IMR-90 (cell line): ENCODE results near the gene SDHC. TPM values are rescaled to one million over a fixed set of nuclear protein-coding genes. Genes with fewer than 3 reads are reported as not detected.
A peak's percentile ranks its signal among the peaks of the same experiment; 100 is the strongest.

Experiments
- ATAC-seq: fragments of 200-7000 bp; cut with Tn5 transposase; 2 replicates; pipeline ENCODE4 v1.9.1; 2020; ENCODE audit warnings: low read depth, mild to moderate bottlenecking, moderate library complexity
- BruUV-seq: library from RNA; stranded (reverse); fragments of 400-500 nt; replicated peaks from 2 replicates; lab custom pipeline; 2021; lab: Mats Ljungman, UMichigan
- CTCF ChIA-PET: fragments of 300-600 bp; formaldehyde crosslinking; extraction: SDS; loops from one replicate; lab custom pipeline; 2021; ENCODE audit warnings: antibody characterized with exemption; lab: Yijun Ruan, JAX
- POLR2A ChIA-PET: fragments of 300-600 bp; sonication (Branson Sonifier 250); formaldehyde crosslinking; loops from one replicate; lab custom pipeline; 2022; ENCODE audit warnings: antibody characterized with exemption; ENCODE audit not compliant: unreplicated experiment; lab: Charles Lee
- DNase-seq: peaks from one replicate; pipeline ENCODE4 v3.0.0; 2013
- H2AFZ ChIP-seq: replicated peaks from 2 replicates; pipeline ENCODE3; 2013; ENCODE audit warnings: low read length, mild to moderate bottlenecking; ENCODE audit not compliant: poor library complexity
- H2AK5ac ChIP-seq: 2 replicates; pipeline ENCODE4 v1.6.1; 2013; ENCODE audit warnings: low read depth, low read length, inconsistent platforms
- H2AK9ac ChIP-seq: replicated peaks from 2 replicates; pipeline ENCODE3; 2013; ENCODE audit warnings: mild to moderate bottlenecking, low read depth, low read length, moderate library complexity; ENCODE audit not compliant: poor library complexity
- H2BK120ac ChIP-seq: 2 replicates; pipeline ENCODE4 v1.6.1; 2013; ENCODE audit warnings: low read depth, low read length, inconsistent platforms
- H2BK15ac ChIP-seq: 3 replicates; pipeline ENCODE4 v1.6.1; 2013; ENCODE audit warnings: low read depth, low read length, inconsistent platforms
- H2BK20ac ChIP-seq: 2 replicates; pipeline ENCODE4 v1.6.1; 2013; ENCODE audit warnings: low read depth, mild to moderate bottlenecking, inconsistent platforms, low read length, moderate library complexity
- H2BK5ac ChIP-seq: 2 replicates; pipeline ENCODE4 v1.6.1; 2013; ENCODE audit warnings: mild to moderate bottlenecking, low read depth, low read length, inconsistent platforms; ENCODE audit not compliant: poor library complexity, severe bottlenecking
- H3K14ac ChIP-seq: replicated peaks from 2 replicates; pipeline ENCODE4 v1.6.1; 2013; ENCODE audit warnings: low read depth, low read length, inconsistent platforms
- H3K18ac ChIP-seq: 2 replicates; pipeline ENCODE4 v1.6.1; 2013; ENCODE audit warnings: low read depth, low read length, control low read depth
- H3K23ac ChIP-seq: 2 replicates; pipeline ENCODE4 v1.6.1; 2013; ENCODE audit warnings: low read depth, low read length, inconsistent platforms
- H3K27ac ChIP-seq: 2 replicates; pipeline ENCODE4 v1.5.1; 2013; ENCODE audit warnings: mild to moderate bottlenecking, control low read depth, low read length; ENCODE audit not compliant: insufficient read depth
- H3K27me3 ChIP-seq: 2 replicates; pipeline ENCODE4 v1.6.1; 2013; ENCODE audit warnings: low read length; ENCODE audit not compliant: control insufficient read depth, insufficient read depth
- H3K36me3 ChIP-seq: 2 replicates; pipeline ENCODE4 v1.6.1; 2013; ENCODE audit warnings: low read length, mixed read lengths; ENCODE audit not compliant: control insufficient read depth, insufficient read depth
- H3K4ac ChIP-seq: 2 replicates; pipeline ENCODE4 v1.6.1; 2013; ENCODE audit warnings: low read depth, low read length, inconsistent platforms
- H3K4me1 ChIP-seq: 2 replicates; pipeline ENCODE4 v1.6.1; 2013; ENCODE audit warnings: low read length, mixed read lengths; ENCODE audit not compliant: control insufficient read depth, insufficient read depth
- H3K4me2 ChIP-seq: 2 replicates; pipeline ENCODE4 v1.6.1; 2013; ENCODE audit warnings: low read depth, mild to moderate bottlenecking, control low read depth, low read length, moderate library complexity
- H3K4me3 ChIP-seq: 2 replicates; pipeline ENCODE4 v1.5.1; 2013; ENCODE audit warnings: low read depth, mild to moderate bottlenecking, control low read depth, low read length, moderate library complexity; ENCODE audit not compliant: insufficient read depth
- H3K56ac ChIP-seq: 2 replicates; pipeline ENCODE4 v1.6.1; 2013; ENCODE audit warnings: low read length, inconsistent platforms; ENCODE audit not compliant: insufficient read depth; ENCODE audit errors: extremely low read depth
- H3K79me1 ChIP-seq, 2 experiments: 2 replicates each; pipeline ENCODE4 v1.6.1; 2013; ENCODE audit warnings: low read length in 2 of 2, inconsistent platforms in 1 of 2, low read depth in 1 of 2
- H3K9ac ChIP-seq: 2 replicates; pipeline ENCODE4 v1.6.1; 2013; ENCODE audit warnings: low read depth, low read length, control low read depth
- H3K9me1 ChIP-seq: 2 replicates; pipeline ENCODE4 v1.6.1; 2013; ENCODE audit warnings: low read length, inconsistent platforms; ENCODE audit not compliant: insufficient read depth
- H3K9me3 ChIP-seq: 2 replicates; pipeline ENCODE4 v1.6.1; 2013; ENCODE audit warnings: low read length; ENCODE audit not compliant: control insufficient read depth, insufficient read depth
- H4K20me1 ChIP-seq: 2 replicates; pipeline ENCODE4 v1.6.1; 2013; ENCODE audit warnings: low read length, inconsistent platforms; ENCODE audit not compliant: insufficient read depth
- H4K5ac ChIP-seq: 2 replicates; pipeline ENCODE4 v1.6.1; 2013; ENCODE audit warnings: mild to moderate bottlenecking, low read depth, low read length, control low read depth
- H4K8ac ChIP-seq, 2 experiments: 2 replicates each; pipeline ENCODE4 v1.6.1; 2013; ENCODE audit warnings: low read depth in 2 of 2, low read length in 2 of 2, control low read depth in 1 of 2, inconsistent platforms in 1 of 2
- H4K91ac ChIP-seq: 2 replicates; pipeline ENCODE4 v1.6.1; 2013; ENCODE audit warnings: low read depth, low read length, inconsistent platforms; ENCODE audit not compliant: insufficient read depth
- BHLHE40 ChIP-seq: fragments of 150-350 bp; IDR thresholded peaks from 2 replicates; pipeline ENCODE4 v1.6.1; 2016; ENCODE audit warnings: mild to moderate bottlenecking, low read depth, low read length
- FOS ChIP-seq: fragments of 150-350 bp; IDR thresholded peaks from 2 replicates; pipeline ENCODE4 v1.6.1; 2016; ENCODE audit warnings: low read depth, low read length
- MXI1 ChIP-seq: IDR thresholded peaks from 2 replicates; pipeline ENCODE4 v1.6.1; 2012; ENCODE audit warnings: low read depth, mild to moderate bottlenecking, low read length, moderate library complexity, borderline replicate concordance
- RAD21 ChIP-seq: IDR thresholded peaks from 2 replicates; pipeline ENCODE4 v1.6.1; 2012; ENCODE audit warnings: low read length, improper control_type of control experiment
- WGBS, 2 experiments: methylation state at CpG; one replicate each; pipeline versions ENCODE4 v1.1.5 to v1.1.7; 2013; ENCODE audit warnings: missing lambda C conversion rate in 2 of 2; ENCODE audit not compliant: insufficient read length in 1 of 2; ENCODE audit errors: extremely low coverage in 2 of 2; 5-methylcytosine and 5-hydroxymethylcytosine counted together
- dilution Hi-C: fragments of 300-500 bp; cut with HindIII; formaldehyde crosslinking; loops from one replicate; pipeline ENCODE4 v1.14.3; 2018; ENCODE audit warnings: low sequenced_read_pairs; ENCODE audit not compliant: unreplicated experiment
- in situ Hi-C: fragments of 300-500 bp; cut with MboI; formaldehyde crosslinking; loops from 3 replicates; pipeline ENCODE4 v1.14.3; 2019; ENCODE audit warnings: low sequenced_read_pairs, inconsistent platforms, mixed read lengths
- intact Hi-C: fragments of 100-400 bp; cut with micrococcal nuclease; formaldehyde crosslinking; loops from 2 replicates; pipeline ENCODE4 v1.10.0; 2022
- polyA plus RNA-seq, 3 experiments: library from polyadenylated mRNA; depleted of rRNA; stranded (reverse); fragments of >200 nt; gene quantifications; 2 replicates each; pipeline ENCODE4 v1.2.3, GENCODE V29; 2012; ENCODE audit warnings: low replicate concordance in 1 of 3
- total RNA-seq: library from RNA; depleted of rRNA; stranded (reverse); fragments of >200 nt; gene quantifications from 2 replicates; pipeline ENCODE4 v1.2.3, GENCODE V29; 2012
- TF ChIP-seq, protein P1 (sequence below): conservative IDR thresholded peaks from 2 replicates; pipeline ENCODE4 v1.5.1; 2012; ENCODE audit warnings: mild to moderate bottlenecking, low read depth, low read length, improper control_type of control experiment

SDHC gene
- total and polyA plus RNA-seq, 2 of the 4 experiments (the other 2 are of a cell fraction), result 158 to 235 TPM

DNA sequence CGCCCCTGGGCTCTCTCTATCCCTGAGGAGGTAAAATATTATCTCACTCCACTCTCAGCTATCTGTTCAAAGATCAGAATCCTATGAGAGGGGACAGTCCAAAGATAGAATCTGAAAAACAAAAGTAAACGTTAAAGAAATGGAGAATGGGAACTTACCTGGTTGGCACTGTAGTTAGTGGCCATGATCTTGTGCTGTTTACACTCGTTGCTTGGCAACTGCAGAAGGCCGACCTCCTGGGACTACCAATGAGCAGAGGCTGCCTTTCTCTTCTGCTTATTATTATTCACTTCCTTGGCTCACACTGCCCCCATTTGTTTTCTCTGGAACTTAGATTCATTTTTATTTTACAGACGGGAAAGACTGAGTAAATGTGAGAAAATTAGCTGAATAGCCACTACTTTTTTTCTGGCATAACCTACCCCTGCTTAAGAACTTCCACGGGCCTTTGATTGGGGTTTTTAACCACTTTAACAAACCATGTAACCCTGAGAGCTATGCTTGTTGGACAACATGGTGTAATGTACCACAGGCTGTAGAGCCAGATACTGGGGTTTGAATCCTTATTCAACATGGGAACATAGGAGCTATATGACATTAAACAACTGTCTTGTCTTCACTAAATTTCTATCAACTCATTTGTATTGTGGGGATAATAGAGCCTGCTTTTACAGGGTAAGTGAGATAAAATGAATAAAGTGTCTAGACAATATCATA is 53.7 kb downstream of the SDHC start, which contains the start of gene CFAP126:
Gene CFAP126, minus strand, starts transcription at position 193 of the 717 bp plus-strand sequence. Its CDS starts 8 bp downstream, at position 185.
- Histone ChIP-seq H3K4me2 (no peak within 1 kb of the TSS), H2BK20ac (no peak within 1 kb of the TSS), H4K91ac (no peak within 1 kb of the TSS), H3K23ac (no peak within 1 kb of the TSS), H3K56ac (no peak within 1 kb of the TSS), H3K9ac (no peak within 1 kb of the TSS), H3K79me1 (peaks cover 0 to 4% of the 10 kb centered on the region in 2 experiments; a peak in 1 of 4 replicates), H2AK9ac (no peak within 1 kb of the TSS), H2BK5ac (no peak within 1 kb of the TSS), H2BK120ac (no peak within 1 kb of the TSS), H2AK5ac (no peak within 1 kb of the TSS), H3K4me1 (no peaks in the 10 kb centered on the region), H3K27me3 (no peaks in the 10 kb centered on the region), H4K8ac (no peak within 1 kb of the TSS), H4K5ac (no peak within 1 kb of the TSS), H3K18ac (no peak within 1 kb of the TSS), H2AFZ (no peak within 1 kb of the TSS), H2BK15ac (no peak within 1 kb of the TSS), H3K9me3 (no peaks in the 10 kb centered on the region), H3K4me3 (no peak within 1 kb of the TSS), H3K9me1 (0 out of 2 replicates have a peak, but pooled peaks cover 4% of the 10 kb centered on the region), H3K27ac (no peak within 1 kb of the TSS), H3K36me3 (peaks cover 13% of the 10 kb centered on the region), H4K20me1 (no peaks in the 10 kb centered on the region), H3K4ac (no peak within 1 kb of the TSS), H3K14ac (no peak within 1 kb of the TSS)
- intact Hi-C loops, result no loop called here
- no TSS peak for BruUV-seq
- ChIA-PET CTCF (no interaction called here), POLR2A (no interaction called here)
- WGBS, 2 experiments, result no CpG with 5 or more reads among the region's 6 CpGs
- in situ Hi-C loops, result no loop called here
- TF ChIP-seq BHLHE40, result no peak
- peak; percentile 25; the same call in 1 of the 2 replicates for TF ChIP-seq RAD21
- no peak for TF ChIP-seq FOS
- TF ChIP-seq, protein P1, sequence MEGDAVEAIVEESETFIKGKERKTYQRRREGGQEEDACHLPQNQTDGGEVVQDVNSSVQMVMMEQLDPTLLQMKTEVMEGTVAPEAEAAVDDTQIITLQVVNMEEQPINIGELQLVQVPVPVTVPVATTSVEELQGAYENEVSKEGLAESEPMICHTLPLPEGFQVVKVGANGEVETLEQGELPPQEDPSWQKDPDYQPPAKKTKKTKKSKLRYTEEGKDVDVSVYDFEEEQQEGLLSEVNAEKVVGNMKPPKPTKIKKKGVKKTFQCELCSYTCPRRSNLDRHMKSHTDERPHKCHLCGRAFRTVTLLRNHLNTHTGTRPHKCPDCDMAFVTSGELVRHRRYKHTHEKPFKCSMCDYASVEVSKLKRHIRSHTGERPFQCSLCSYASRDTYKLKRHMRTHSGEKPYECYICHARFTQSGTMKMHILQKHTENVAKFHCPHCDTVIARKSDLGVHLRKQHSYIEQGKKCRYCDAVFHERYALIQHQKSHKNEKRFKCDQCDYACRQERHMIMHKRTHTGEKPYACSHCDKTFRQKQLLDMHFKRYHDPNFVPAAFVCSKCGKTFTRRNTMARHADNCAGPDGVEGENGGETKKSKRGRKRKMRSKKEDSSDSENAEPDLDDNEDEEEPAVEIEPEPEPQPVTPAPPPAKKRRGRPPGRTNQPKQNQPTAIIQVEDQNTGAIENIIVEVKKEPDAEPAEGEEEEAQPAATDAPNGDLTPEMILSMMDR, result 0 out of 2 replicates have a peak, but pooled peaks have one; percentile 11
- TF ChIP-seq MXI1, result no peak
- dilution Hi-C loops, result no loop called here
- DNase-seq (peak; percentile 70), ATAC-seq (peak; percentile 88)
